Neural progenitor cell (in vitro differentiated cells): ENCODE data around the gene WNK1. TPM values are rescaled to one million over a fixed set of nuclear protein-coding genes. Genes with fewer than 3 reads are reported as not detected.

ENCODE experiments used
- DNase-seq: peaks from one replicate; pipeline ENCODE4 v3.0.0-alpha.2; 2016; ENCODE audit warnings: low spot score
- H2AFZ ChIP-seq: fragments of 200-600 bp; sonication (generic); replicated peaks from 2 replicates; pipeline ENCODE4 v1.6.1; 2016; ENCODE audit warnings: antibody characterized with exemption
- H3F3A ChIP-seq: fragments of 200-600 bp; sonication (generic); 2 replicates; pipeline ENCODE4 v1.6.1; 2016; ENCODE audit warnings: antibody characterized with exemption, low read depth
- H3K27ac ChIP-seq: fragments of 200-600 bp; sonication (generic); 2 replicates; pipeline ENCODE4 v1.5.1; 2016; ENCODE audit warnings: mild to moderate bottlenecking
- H3K27me3 ChIP-seq: fragments of 200-600 bp; sonication (generic); 2 replicates; pipeline ENCODE4 v1.6.1; 2016; ENCODE audit warnings: mild to moderate bottlenecking, moderate library complexity
- H3K36me3 ChIP-seq: fragments of 200-600 bp; sonication (generic); 2 replicates; pipeline ENCODE4 v1.5.1; 2016
- H3K4me1 ChIP-seq: fragments of 200-600 bp; sonication (generic); 2 replicates; pipeline ENCODE4 v1.6.1; 2016; ENCODE audit warnings: mixed run types
- H3K4me2 ChIP-seq: fragments of 200-600 bp; sonication (generic); 2 replicates; pipeline ENCODE4 v1.6.1; 2016
- H3K4me3 ChIP-seq: fragments of 200-600 bp; sonication (generic); 2 replicates; pipeline ENCODE4 v1.5.1; 2016
- H3K79me2 ChIP-seq: fragments of 200-600 bp; sonication (generic); 2 replicates; pipeline ENCODE4 v1.6.1; 2016; ENCODE audit warnings: low read depth
- H3K9ac ChIP-seq: fragments of 200-600 bp; sonication (generic); 2 replicates; pipeline ENCODE4 v1.6.1; 2016
- H3K9me3 ChIP-seq: fragments of 200-600 bp; sonication (generic); 2 replicates; pipeline ENCODE4 v1.5.1; 2016; ENCODE audit warnings: low read depth
- H4K20me1 ChIP-seq: fragments of 200-600 bp; sonication (generic); 2 replicates; pipeline ENCODE4 v1.6.1; 2016; ENCODE audit warnings: low read depth
- H3K27ac Mint-ChIP-seq: 3 replicates; pipeline ENCODE4 v1.8.0; 2021; ENCODE audit warnings: mixed read lengths
- H3K27me3 Mint-ChIP-seq: 2 replicates; pipeline ENCODE4 v1.8.0; 2022; ENCODE audit warnings: low read depth, mild to moderate bottlenecking, inconsistent platforms, moderate library complexity, mixed read lengths; ENCODE audit not compliant: insufficient read depth
- H3K36me3 Mint-ChIP-seq: 3 replicates; pipeline ENCODE4 v1.8.0; 2021; ENCODE audit warnings: mixed read lengths
- H3K4me1 Mint-ChIP-seq: 3 replicates; pipeline ENCODE4 v1.8.0; 2021; ENCODE audit warnings: mixed read lengths
- H3K4me3 Mint-ChIP-seq: 3 replicates; pipeline ENCODE4 v1.8.0; 2021; ENCODE audit warnings: mild to moderate bottlenecking, moderate library complexity, mixed read lengths
- H3K9me3 Mint-ChIP-seq: 3 replicates; pipeline ENCODE4 v1.8.0; 2020; ENCODE audit warnings: mixed read lengths
- CTCF ChIP-seq: fragments of 200-600 bp; sonication (generic); IDR thresholded peaks from 2 replicates; pipeline ENCODE4 v1.5.1; 2017; ENCODE audit warnings: antibody characterized with exemption, mild to moderate bottlenecking
- EZH2 ChIP-seq: fragments of 200-600 bp; sonication (generic); IDR thresholded peaks from 2 replicates; pipeline ENCODE4 v1.6.1; 2017; ENCODE audit warnings: antibody characterized with exemption, mild to moderate bottlenecking, moderate library complexity
- EZH2phosphoT487 ChIP-seq: fragments of 200-600 bp; sonication (generic); IDR thresholded peaks from 2 replicates; pipeline ENCODE4 v1.6.1; 2017; ENCODE audit warnings: antibody characterized with exemption
- total RNA-seq: library from RNA; depleted of rRNA; stranded (reverse); fragments of >200 nt; gene quantifications from 2 replicates; pipeline ENCODE4 v1.2.3, GENCODE V29; 2015; ENCODE audit warnings: low replicate concordance

WNK1 gene
- total RNA-seq, 1 donor from 2014 or later, result 73.1 TPM

- Mint-ChIP-seq H3K9me3 (no peaks in the 10 kb centered on the region), H3K27ac (no peak overlapping the region), H3K4me1 (peaks cover 15% of the 10 kb centered on the region), H3K36me3 (no peaks in the 10 kb centered on the region), H3K4me3 (no peak overlapping the region), H3K27me3 (peaks cover 6% of the 10 kb centered on the region)
- Histone ChIP-seq H3K9me3 (no peaks in the 10 kb centered on the region), H3K79me2 (no peaks in the 10 kb centered on the region), H3K27me3 (no peaks in the 10 kb centered on the region), H3F3A (peaks cover 7% of the 10 kb centered on the region), H4K20me1 (no peaks in the 10 kb centered on the region), H3K4me3 (no peak overlapping the region), H3K4me2 (no peak overlapping the region), H3K27ac (no peak overlapping the region), H3K4me1 (peaks cover 14% of the 10 kb centered on the region), H3K36me3 (no peaks in the 10 kb centered on the region), H3K9ac (no peak overlapping the region), H2AFZ (peak overlapping the region; percentile 7)
- TF ChIP-seq CTCF, result no peak
- TF ChIP-seq EZH2, result no peak
- no peak for TF ChIP-seq EZH2phosphoT487
- no peak for DNase-seq
These were observed 28.1 kb upstream of the WNK1 start for GRCh38 chr12:724194-724855.

- Histone ChIP-seq H4K20me1 (no peaks in the 10 kb centered on the region), H3K9me3 (no peaks in the 10 kb centered on the region), H3K4me1 (peaks cover 12% of the 10 kb centered on the region), H3K79me2 (no peaks in the 10 kb centered on the region), H3F3A (peaks cover 2% of the 10 kb centered on the region), H3K27me3 (no peaks in the 10 kb centered on the region), H3K9ac (no peak overlapping the region), H2AFZ (no peak overlapping the region), H3K4me3 (no peak overlapping the region), H3K36me3 (no peaks in the 10 kb centered on the region), H3K4me2 (no peak overlapping the region), H3K27ac (no peak overlapping the region)
- H3K27me3 Mint-ChIP-seq, result peaks cover 6% of the 10 kb centered on the region
- H3K36me3 Mint-ChIP-seq, result no peaks in the 10 kb centered on the region
- no peaks in the 10 kb centered on the region for H3K9me3 Mint-ChIP-seq
- DNase-seq, result no peak
- no peak overlapping the region for H3K4me3 Mint-ChIP-seq
- no peak overlapping the region for H3K27ac Mint-ChIP-seq
- H3K4me1 Mint-ChIP-seq, result peaks cover 12% of the 10 kb centered on the region
- TF ChIP-seq CTCF, result no peak
These were observed 27.3 kb upstream of the WNK1 start for GRCh38 chr12:725076-725475.

GRCh38 chr12:726281-727140 is 25.9 kb upstream of the WNK1 start:
- H3K27me3 Mint-ChIP-seq, result no peaks in the 10 kb centered on the region
- no peak overlapping the region for H3K27ac ChIP-seq
- H3K4me3 ChIP-seq, result no peak overlapping the region
- TF ChIP-seq CTCF (no peak), EZH2 (no peak)
- no peaks in the 10 kb centered on the region for H4K20me1 ChIP-seq
- H3K4me3 Mint-ChIP-seq, result no peak overlapping the region
- H3K9me3 Mint-ChIP-seq, result peaks cover 2% of the 10 kb centered on the region
- no peak overlapping the region for H3K9ac ChIP-seq
- H3K9me3 ChIP-seq, result no peaks in the 10 kb centered on the region
- no peaks in the 10 kb centered on the region for H3K79me2 ChIP-seq
- no peak for DNase-seq
- H3K27ac Mint-ChIP-seq, result peak overlapping the region; percentile 58
- no peaks in the 10 kb centered on the region for H3K27me3 ChIP-seq
- H3K4me1 ChIP-seq, result peaks cover 12% of the 10 kb centered on the region
- no peak overlapping the region for H2AFZ ChIP-seq
- H3F3A ChIP-seq, result no peaks in the 10 kb centered on the region
- H3K36me3 ChIP-seq, result no peaks in the 10 kb centered on the region
- H3K4me2 ChIP-seq, result no peak overlapping the region
- peaks cover 5% of the 10 kb centered on the region for H3K4me1 Mint-ChIP-seq
- H3K36me3 Mint-ChIP-seq, result no peaks in the 10 kb centered on the region
